GM13976 (cell line): Measurements from ENCODE around the gene ALOX12B.

Source experiments
- DNase-seq: peaks from one replicate; pipeline ENCODE4 v3.0.0; 2012; ENCODE audit warnings: low spot score
- CTCF ChIP-seq: IDR thresholded peaks from 2 replicates; pipeline ENCODE4 v1.5.1; 2012; ENCODE audit warnings: borderline replicate concordance, mild to moderate bottlenecking; ENCODE audit not compliant: insufficient read depth; ENCODE audit errors: extremely low read depth, missing control alignments, control extremely low read depth
- in situ Hi-C: fragments of 300-500 bp; cut with MboI; formaldehyde crosslinking; loops from one replicate; pipeline ENCODE4 v1.12.0; 2022; ENCODE audit warnings: low sequenced_read_pairs, mixed read lengths, inconsistent platforms; ENCODE audit not compliant: unreplicated experiment

ALOX12B gene

GRCh38 chr17:8039611-8040168 lies 47.8 kb downstream of the ALOX12B start:
- TF ChIP-seq CTCF: no peak
- in situ Hi-C loops: no loop called here

GRCh38 chr17:8038954-8039610 lies 48.4 kb downstream of the ALOX12B start, which contains the start of gene ALOX15B:
ALOX15B (plus strand) TSS chr17:8039059; CDS start chr17:8039156, 97 bp downstream.
- in situ Hi-C loops: no loop called here
- no peak for TF ChIP-seq CTCF
- no peak for DNase-seq

More at GRCh38 chr17:8039611-8040168, 47.8 kb downstream of the ALOX12B start:
- DNase-seq: no peak

GRCh38 chr17:8032442-8032841 lies 55.1 kb downstream of the ALOX12B start:
- in situ Hi-C loops: no loop called here
- TF ChIP-seq CTCF: no peak

GRCh38 chr17:8031950-8032349 lies 55.6 kb downstream of the ALOX12B start:
- in situ Hi-C loops: no loop called here
- DNase-seq: no peak
- TF ChIP-seq CTCF: no peak

More at GRCh38 chr17:8032442-8032841, 55.1 kb downstream of the ALOX12B start:
- DNase-seq: no peak

GRCh38 chr17:8031261-8031661 lies 56.3 kb downstream of the ALOX12B start:
- no peak for TF ChIP-seq CTCF
- in situ Hi-C loops: no loop called here

GRCh38 chr17:8029121-8029520 lies 58.4 kb downstream of the ALOX12B start:
- no peak for DNase-seq
- in situ Hi-C loops: no loop called here

More at GRCh38 chr17:8031261-8031661, 56.3 kb downstream of the ALOX12B start:
- DNase-seq: no peak

More at GRCh38 chr17:8029121-8029520, 58.4 kb downstream of the ALOX12B start:
- TF ChIP-seq CTCF: no peak
